GM12878 (cell line): Measurements from ENCODE around the gene ARHGAP15. TPM values are rescaled to one million over a fixed set of nuclear protein-coding genes. Genes with fewer than 3 reads are reported as not detected.

Experiments
- ATAC-seq: fragments of 200-7000 bp; cut with Tn5 transposase; 3 replicates; pipeline ENCODE4 v1.9.1; 2020; ENCODE audit warnings: mild to moderate bottlenecking, moderate library complexity
- BruUV-seq: library from RNA; stranded (reverse); fragments of 400-500 nt; replicated peaks from 2 replicates; lab custom pipeline; 2021; lab: Mats Ljungman, UMichigan
- CTCF ChIA-PET: fragments of 300-600 bp; sonication (Branson Sonifier 250); formaldehyde crosslinking; extraction: SDS; loops from one replicate; lab custom pipeline; 2021; ENCODE audit warnings: inconsistent platforms; lab: Yijun Ruan, JAX
- POLR2A ChIA-PET: fragments of 350-600 bp; formaldehyde crosslinking; extraction: SDS; loops from one replicate; lab custom pipeline; 2021; ENCODE audit warnings: inconsistent platforms; lab: Charles Lee
- RAD21 ChIA-PET: fragments of 300-600 bp; sonication (Branson Sonifier 250); formaldehyde crosslinking; loops from one replicate; lab custom pipeline; 2023; ENCODE audit warnings: antibody characterized with exemption; ENCODE audit not compliant: unreplicated experiment; lab: Charles Lee
- SMC1A ChIA-PET: fragments of 300-600 bp; sonication (Branson Sonifier 250); formaldehyde crosslinking; loops from one replicate; lab custom pipeline; 2023; ENCODE audit not compliant: unreplicated experiment, uncharacterized antibody; lab: Charles Lee
- DNase-seq: peaks from one replicate; pipeline ENCODE4 v3.0.0-alpha.2; 2011; ENCODE audit warnings: low read depth, low spot score
- FAIRE-seq: peaks from 3 replicates; lab custom pipeline; 2011; peaks lifted over from hg19 to GRCh38; lab: Jason Lieb, UNC
- H2AFZ ChIP-seq: 2 replicates; pipeline ENCODE4 v1.6.0; 2011; ENCODE audit warnings: low read depth, low read length, control low read depth; ENCODE audit not compliant: control insufficient read depth
- H3K27ac ChIP-seq: 2 replicates; pipeline ENCODE4 v1.5.1; 2011; ENCODE audit warnings: control low read depth; ENCODE audit not compliant: control insufficient read depth, insufficient read depth
- H3K27me3 ChIP-seq, 2 experiments: replicated peaks in 1 of 2; 2 replicates each; pipeline versions ENCODE4 v1.6.0 to v1.6.1; 2011; ENCODE audit warnings: low read length in 1 of 2; ENCODE audit not compliant: control insufficient read depth in 2 of 2, insufficient read depth in 2 of 2
- H3K36me3 ChIP-seq, 2 experiments: 2 replicates each; pipeline ENCODE4 v1.5.1; 2011; ENCODE audit warnings: low read length in 1 of 2; ENCODE audit not compliant: control insufficient read depth in 2 of 2, insufficient read depth in 2 of 2
- H3K4me1 ChIP-seq: 2 replicates; pipeline ENCODE4 v1.6.1; 2011; ENCODE audit warnings: mild to moderate bottlenecking, low read length, moderate library complexity, mixed read lengths; ENCODE audit not compliant: control insufficient read depth, insufficient read depth
- H3K4me2 ChIP-seq: 2 replicates; pipeline ENCODE4 v1.6.0; 2011; ENCODE audit warnings: control low read depth; ENCODE audit not compliant: control insufficient read depth, insufficient read depth
- H3K4me3 ChIP-seq: fragments of 200-600 bp; sonication (generic); 2 replicates; pipeline ENCODE4 v1.5.1; 2016
- H3K79me2 ChIP-seq: 2 replicates; pipeline ENCODE4 v1.6.0; 2011; ENCODE audit warnings: low read length; ENCODE audit not compliant: control insufficient read depth, insufficient read depth
- H3K9ac ChIP-seq: 2 replicates; pipeline ENCODE4 v1.8.0; 2011; ENCODE audit warnings: low read length, control low read depth, mixed read lengths; ENCODE audit not compliant: control insufficient read depth, insufficient read depth
- H3K9me3 ChIP-seq: replicated peaks from 3 replicates; pipeline ENCODE4 v1.5.1; 2011; ENCODE audit warnings: mild to moderate bottlenecking, low read length; ENCODE audit not compliant: control insufficient read depth, insufficient read depth
- H4K20me1 ChIP-seq: 2 replicates; pipeline ENCODE4 v1.6.0; 2011; ENCODE audit not compliant: control insufficient read depth, insufficient read depth
- CHD2 ChIP-seq: IDR thresholded peaks from 2 replicates; pipeline ENCODE4 v1.6.1; 2011; ENCODE audit warnings: low read depth, low read length, improper control_type of control experiment, borderline replicate concordance
- ESRRA ChIP-seq: IDR thresholded peaks from 2 replicates; pipeline ENCODE4 v1.6.1; 2012; ENCODE audit warnings: mild to moderate bottlenecking, low read length, improper control_type of control experiment
- PAX8 ChIP-seq: fragments of 450-650 bp; IDR thresholded peaks from 2 replicates; pipeline ENCODE4 v1.6.1; 2017; ENCODE audit warnings: mild to moderate bottlenecking, moderate library complexity
- POLR2AphosphoS2 ChIP-seq: IDR thresholded peaks from 2 replicates; pipeline ENCODE4 v1.6.1; 2011; ENCODE audit warnings: low read depth, mild to moderate bottlenecking, low read length, improper control_type of control experiment, moderate library complexity
- SMARCA5 ChIP-seq: fragments of 450-650 bp; IDR thresholded peaks from 2 replicates; pipeline ENCODE4 v1.6.1; 2017; ENCODE audit warnings: mild to moderate bottlenecking
- TARDBP ChIP-seq: IDR thresholded peaks from 2 replicates; pipeline ENCODE4 v1.6.1; 2016; ENCODE audit warnings: borderline replicate concordance
- ZNF384 ChIP-seq: IDR thresholded peaks from 2 replicates; pipeline ENCODE4 v1.6.1; 2012; ENCODE audit warnings: low read depth, mild to moderate bottlenecking, low read length, improper control_type of control experiment, borderline replicate concordance
- ZSCAN29 ChIP-seq: fragments of 450-650 bp; IDR thresholded peaks from 2 replicates; pipeline ENCODE4 v1.6.1; 2017; ENCODE audit warnings: mild to moderate bottlenecking, moderate library complexity
- WGBS: methylation state at CpG from one replicate; pipeline ENCODE4 v1.1.6; 2016; ENCODE audit warnings: low lambda C conversion rate; ENCODE audit not compliant: insufficient replicate concordance, insufficient coverage; ENCODE audit errors: missing lambda C conversion rate; 5-methylcytosine and 5-hydroxymethylcytosine counted together
- in situ Hi-C: fragments of 300-500 bp; cut with MboI; formaldehyde crosslinking; loops from 9 replicates; pipeline ENCODE4 v1.14.3; 2018; ENCODE audit warnings: mixed read lengths
- intact Hi-C: fragments of 100-400 bp; cut with micrococcal nuclease; formaldehyde crosslinking; loops from one replicate; pipeline ENCODE4 v1.14.2; 2022; ENCODE audit not compliant: unreplicated experiment
- polyA plus RNA-seq, 11 experiments: library from polyadenylated mRNA; depleted of rRNA in 4 of 11; unstranded in 6 of 11; stranded (reverse) in 5 of 11; fragments of >200 nt; fragmentation: Nextera tagmentation in 4 of 11; fragmentation: Illumina TruSeq in 1 of 11; extraction: Ambion mirVana in 4 of 11; extraction: Trizol in 1 of 11; gene quantifications; 1 replicate in 1 of 11; 2 replicates in 10 of 11; pipeline versions ENCODE4 v1.2.1 to v1.2.3, GENCODE V29; 2011 to 2016; ENCODE audit warnings: inconsistent platforms in 2 of 11, missing spikeins in 2 of 11, low read depth in 1 of 11
- total RNA-seq, 4 experiments: library from RNA; depleted of rRNA in 3 of 4; stranded (reverse); fragments of >200 nt in 3 of 4; fragmentation: Illumina TruSeq in 1 of 4; extraction: Trizol in 1 of 4; gene quantifications; 2 replicates each; pipeline versions ENCODE4 v1.2.1 to v1.2.3, GENCODE V29; 2013 to 2021

The ARHGAP15 gene
- total and polyA plus RNA-seq, 10 of the 15 experiments (the other 5 are each of a cell fraction or from before 2014, with no cell fraction given) = 38.0 to 92.6 (median 66.7) TPM

DNA sequence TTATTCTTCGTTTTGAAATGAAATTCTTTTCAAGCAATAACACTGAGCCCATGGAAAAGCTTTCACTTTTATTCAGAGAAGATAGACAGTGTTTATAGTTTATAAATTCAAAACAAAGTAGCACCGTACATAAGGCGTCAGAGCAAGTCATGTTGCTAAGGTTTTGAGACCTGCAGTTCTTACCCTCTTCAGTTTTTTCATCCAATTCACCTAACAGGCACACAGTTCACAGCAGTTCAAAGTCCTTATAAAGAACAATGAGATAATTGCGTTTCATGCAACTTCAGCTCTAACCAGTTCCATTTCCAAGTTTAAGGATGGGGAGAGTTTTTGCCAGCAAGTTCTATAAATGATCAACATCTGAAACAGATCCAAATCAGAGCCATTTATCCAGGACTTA is 96.7 kb downstream of the ARHGAP15 start:
- no peak for ATAC-seq
- Histone ChIP-seq H3K4me2 (no peak overlapping the region), H3K9ac (no peak overlapping the region), H3K9me3 (no peaks in the 10 kb centered on the region), H3K27ac (no peak overlapping the region), H3K79me2 (no peaks in the 10 kb centered on the region), H4K20me1 (no peaks in the 10 kb centered on the region), H3K4me3 (no peak overlapping the region), H3K27me3 (no peaks in the 10 kb centered on the region), H3K4me1 (no peaks in the 10 kb centered on the region), H2AFZ (no peak overlapping the region), H3K36me3 (peaks cover 0 to 11% of the 10 kb centered on the region in 2 experiments; a peak in 1 of 4 replicates)
- ChIA-PET SMC1A (interaction anchor here (10.9 kb wide), 1 partner anchor 115 kb away, joined by 194 read pairs; no protein-coding TSS in a partner anchor), POLR2A (no interaction called here), CTCF (interaction anchor here (2.6 to 8.7 kb wide), 4 partner anchors 20 to 114 kb away, joined by 11 to 228 read pairs (median 20); no protein-coding TSS in a partner anchor), RAD21 (interaction anchor here (2.0 kb wide), 1 partner anchor 64 kb away, joined by 5 read pairs; no protein-coding TSS in a partner anchor)
- intact Hi-C loops = no loop called here
- 84% methylated on average over 4 of the region's 4 CpGs for WGBS
- TF ChIP-seq TARDBP (no peak), ZSCAN29 (no peak), SMARCA5 (no peak), ZNF384 (no peak)
- in situ Hi-C loops = no loop called here
- no TSS peak for BruUV-seq
- no peak for FAIRE-seq
- DNase-seq = no peak

DNA sequence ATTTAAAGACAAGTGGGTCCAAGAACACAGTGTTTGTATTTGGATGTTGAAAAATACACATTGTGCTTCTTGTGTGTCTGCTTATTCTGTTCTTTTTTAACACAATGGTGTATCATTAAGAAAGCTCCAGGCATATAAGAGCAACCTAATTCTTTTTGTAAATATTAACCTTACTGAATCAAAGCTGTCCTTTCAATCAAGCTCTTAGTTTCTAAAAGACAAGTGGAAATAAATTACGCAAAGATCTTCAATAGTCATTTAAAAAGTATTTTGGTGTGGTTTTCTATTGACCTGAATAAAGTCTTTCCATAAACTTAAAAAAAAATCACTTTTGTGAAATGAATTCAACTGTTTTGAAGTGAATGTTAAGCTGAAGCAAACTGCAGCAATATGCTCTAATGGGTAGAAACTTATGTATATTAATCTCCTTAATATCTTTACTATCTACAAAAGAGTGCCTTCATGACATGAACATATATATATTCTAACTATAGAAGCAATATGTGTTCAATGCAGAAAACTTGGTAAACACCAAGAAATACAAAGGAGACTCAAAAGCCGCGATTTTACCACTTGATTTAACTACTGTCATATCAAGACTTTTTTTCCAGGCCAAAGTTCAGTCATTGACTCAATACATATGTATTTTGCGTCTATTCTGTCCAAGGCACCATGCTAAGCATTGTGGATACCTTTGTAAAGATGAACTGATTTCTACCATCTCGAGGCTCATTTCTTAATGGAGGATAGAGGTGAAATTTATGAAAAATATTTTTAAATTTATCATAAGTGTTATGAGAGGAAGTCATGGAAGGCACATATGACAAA is 97.7 kb downstream of the ARHGAP15 start:
- ChIA-PET POLR2A (no interaction called here), RAD21 (interaction anchor here (1.2 kb wide), 1 partner anchor 116 kb away, joined by 8 read pairs; no protein-coding TSS in a partner anchor), SMC1A (interaction anchor here (0.7 to 1.2 kb wide), 3 partner anchors 74 to 116 kb away, joined by 3 to 4 read pairs (median 3); no protein-coding TSS in a partner anchor), CTCF (interaction anchor here (3.1 to 8.7 kb wide), 2 partner anchors 21 to 115 kb away, joined by 16 to 228 read pairs; no protein-coding TSS in a partner anchor)
- H2AFZ ChIP-seq = no peak overlapping the region
- BruUV-seq = no TSS peak
- no peak for FAIRE-seq
- peaks cover 5% of the 10 kb centered on the region; the same call in 2 of the 3 replicates for H3K9me3 ChIP-seq
- H3K27ac ChIP-seq = no peak overlapping the region
- no peak overlapping the region for H3K9ac ChIP-seq
- no peaks in the 10 kb centered on the region for H3K27me3 ChIP-seq
- no peak overlapping the region for H3K4me3 ChIP-seq
- in situ Hi-C loops = no loop called here
- H4K20me1 ChIP-seq = no peaks in the 10 kb centered on the region
- no peaks in the 10 kb centered on the region for H3K79me2 ChIP-seq
- DNase-seq = no peak
- no peak overlapping the region for H3K4me2 ChIP-seq
- H3K4me1 ChIP-seq = no peaks in the 10 kb centered on the region
- intact Hi-C loops = no loop called here
- no peak for ATAC-seq
- TF ChIP-seq CHD2 = no peak
- no peak for TF ChIP-seq PAX8
- no peak for TF ChIP-seq ESRRA
- no peak for TF ChIP-seq POLR2AphosphoS2
- peaks cover 0 to 14% of the 10 kb centered on the region in 2 experiments; a peak in 2 of 4 replicates for H3K36me3 ChIP-seq
- 90% methylated on average over 5 of the region's 5 CpGs for WGBS
